GM19328 (cell line): ENCODE data around the gene DUOX1.

Experiments
- ATAC-seq: cut with Tn5 transposase; IDR thresholded peaks from one replicate; pipeline ENCODE4 v1.9.1; 2021; ENCODE audit warnings: mild to moderate bottlenecking, moderate library complexity; ENCODE audit not compliant: unreplicated experiment

DUOX1 gene

GRCh38 chr15:45185903-45186770 lies 56.3 kb downstream of the DUOX1 start:
- no peak for ATAC-seq

GRCh38 chr15:45186771-45187577 lies 57.2 kb downstream of the DUOX1 start:
- ATAC-seq, result no peak

- ATAC-seq, result no peak
Observed at GRCh38 chr15:45187578-45187893, 57.7 kb downstream of the DUOX1 start.

GRCh38 chr15:45187894-45188830 lies 58.4 kb downstream of the DUOX1 start, which contains the start of gene SHF:
Gene SHF (minus strand): TSS chr15:45187966. CDS start chr15:45187951, 15 bp downstream.
- ATAC-seq, result no peak

GRCh38 chr15:45197512-45197911 lies 67.7 kb downstream of the DUOX1 start:
- no peak for ATAC-seq

GRCh38 chr15:45198337-45199135 lies 68.7 kb downstream of the DUOX1 start:
- peak; percentile 57 for ATAC-seq

DNA sequence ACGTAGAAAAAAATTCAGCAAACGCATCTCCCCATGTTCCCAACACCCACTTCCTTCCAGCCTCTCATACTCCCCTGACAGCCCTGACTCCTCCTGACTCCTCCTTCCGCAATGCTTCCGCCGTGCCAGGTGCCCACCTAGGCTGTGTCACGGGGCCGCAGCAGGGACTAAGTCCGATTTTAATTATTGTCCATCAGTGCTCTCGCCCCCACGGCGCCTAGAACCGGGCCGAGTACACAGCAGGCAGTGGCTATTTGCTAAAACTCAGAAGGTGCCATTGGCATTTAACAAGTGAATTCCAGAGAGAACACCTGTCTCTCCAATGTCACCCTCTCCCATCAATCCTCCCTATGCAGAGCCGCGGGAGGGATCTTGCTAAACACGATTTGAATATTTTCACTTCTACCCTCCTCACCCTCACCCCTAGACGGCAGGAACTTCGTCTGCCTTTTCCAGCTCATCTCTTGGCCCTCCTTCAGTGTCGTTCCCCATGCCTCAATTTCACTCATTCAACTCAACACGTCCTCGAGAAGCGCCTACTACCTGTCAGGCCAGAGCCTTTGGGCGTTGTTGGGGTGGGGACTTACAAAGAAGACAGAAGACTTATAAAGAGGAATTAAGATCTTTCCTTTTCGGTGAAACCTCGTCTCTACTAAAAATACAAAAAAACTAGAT lies 69.5 kb downstream of the DUOX1 start:
- peak; percentile 4 for ATAC-seq

DNA sequence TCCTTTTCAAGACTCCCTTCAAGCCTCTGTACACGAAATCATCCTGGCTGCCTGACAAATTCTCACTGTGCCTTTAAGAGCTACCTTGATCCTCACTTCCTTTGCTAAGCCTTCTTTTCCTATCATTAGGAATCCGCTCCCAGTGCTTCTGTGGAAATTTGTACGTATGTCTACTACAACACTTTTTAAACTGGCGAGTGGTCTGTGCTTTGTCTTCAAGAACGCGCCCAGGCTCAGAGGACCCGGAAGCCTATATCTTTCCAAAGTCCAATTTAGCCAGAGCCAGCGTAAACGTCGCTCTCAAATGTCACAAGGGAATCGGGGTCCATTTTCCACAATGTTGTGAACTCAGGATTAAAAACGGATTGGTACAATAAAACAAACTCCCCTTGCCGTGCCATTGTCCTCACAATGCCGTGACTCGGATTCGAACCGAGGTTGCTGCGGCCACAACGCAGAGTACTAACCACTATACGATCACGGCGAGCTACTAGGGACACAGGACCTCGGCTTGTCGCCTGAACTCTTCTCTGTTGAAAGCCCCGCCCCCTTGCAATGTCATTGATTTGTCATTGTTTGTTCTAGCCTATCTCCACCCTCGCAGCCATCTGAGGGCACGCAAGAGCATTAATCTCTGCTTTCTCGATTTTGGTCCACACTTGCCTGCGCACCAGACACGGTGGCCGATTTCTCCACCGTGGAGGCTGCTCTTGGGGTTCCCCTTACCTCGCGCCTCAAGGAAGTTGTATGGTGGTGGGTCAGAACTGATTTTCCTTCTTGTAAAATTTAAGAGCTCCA lies 70.4 kb downstream of the DUOX1 start:
- ATAC-seq, result peak; percentile 30

DNA sequence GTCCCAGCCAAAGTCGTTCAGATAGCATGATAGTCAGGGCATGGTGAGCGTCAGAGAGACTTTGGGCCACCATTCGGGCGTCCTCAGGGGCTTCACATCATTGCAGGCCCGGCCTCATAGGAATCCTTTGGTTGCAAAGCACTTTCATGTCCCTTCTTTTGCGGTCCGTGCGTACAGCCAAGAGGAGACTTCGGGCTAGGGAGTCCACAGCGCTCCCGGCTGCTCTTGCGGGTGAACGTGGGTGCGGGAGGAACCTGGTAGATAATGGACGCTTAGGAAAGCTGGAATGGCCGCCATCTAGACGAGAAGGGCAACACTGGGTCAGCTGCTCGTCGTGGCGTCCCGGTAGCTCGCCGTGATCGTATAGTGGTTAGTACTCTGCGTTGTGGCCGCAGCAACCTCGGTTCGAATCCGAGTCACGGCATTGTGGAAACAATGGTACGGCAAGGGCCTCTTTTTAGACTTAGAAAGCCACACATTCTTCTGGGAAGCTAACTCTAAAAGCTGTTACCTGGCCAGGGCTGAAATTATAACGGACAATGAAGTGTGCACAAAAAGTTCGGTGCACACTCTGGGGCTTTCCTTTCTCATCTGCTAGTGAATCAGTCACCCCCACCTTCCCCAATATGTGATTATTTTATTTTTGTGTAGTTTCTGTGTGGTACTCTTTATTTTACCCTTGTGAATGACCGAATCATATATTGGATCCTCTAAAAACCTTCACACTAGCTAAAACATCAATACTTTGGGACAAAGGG lies 71.2 kb downstream of the DUOX1 start:
- no peak for ATAC-seq

GRCh38 chr15:45201557-45201859 lies 71.7 kb downstream of the DUOX1 start:
- ATAC-seq, result no peak

- no peak for ATAC-seq
Observed at GRCh38 chr15:45201869-45202268, 72.1 kb downstream of the DUOX1 start.

GRCh38 chr15:45203182-45203581 lies 73.4 kb downstream of the DUOX1 start:
- no peak for ATAC-seq

DNA sequence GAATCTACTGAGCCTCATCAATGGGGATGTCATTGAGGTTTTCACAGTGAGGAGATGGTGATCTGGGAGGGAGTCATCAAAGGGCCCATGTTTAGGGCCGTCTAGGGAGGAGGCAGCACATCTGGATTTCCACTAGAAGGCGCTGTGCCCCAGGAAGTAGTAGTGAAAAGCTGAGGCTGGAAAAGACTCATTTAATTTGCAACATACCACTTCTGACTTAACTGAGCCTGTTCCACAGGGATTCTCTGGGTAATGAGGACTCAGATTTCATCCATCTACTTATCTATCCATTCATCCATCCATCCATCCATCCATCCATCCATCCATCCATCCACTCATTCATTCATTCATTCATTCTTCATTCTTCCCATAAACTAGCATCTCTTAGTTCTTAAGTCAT lies 75.4 kb downstream of the DUOX1 start:
- no peak for ATAC-seq

- no peak for ATAC-seq
Observed at GRCh38 chr15:45212493-45212892, 82.7 kb downstream of the DUOX1 start.
